ENCODE measurements around the gene FA2H.
A peak's percentile ranks its signal among the peaks of the same experiment; 100 is the strongest.
"Not testable (repeated sequence)": the region's sequence is repeated elsewhere in the genome, so short reads cannot be mapped to it uniquely, and the experiment has no call there.

FA2H gene

GRCh38 chr16:74724820-74725549 lies 49.6 kb downstream of the FA2H start:
- ChIA-PET POLR2A (no interaction called here), CTCF (interaction anchor here (0.6 to 9.0 kb wide), 10 partner anchors 9 to 137 kb away, joined by 3 to 93 read pairs (median 3); partner anchors contain the start of gene MLKL)
- TF ChIP-seq CTCF (IDR thresholded peaks at IDR 0.05; ENCODE audit: insufficient read depth, low read length, missing control alignments) = peak; percentile 34

GRCh38 chr16:74723256-74723655 lies 51.4 kb downstream of the FA2H start:
- POLR2A ChIA-PET = no interaction called here
- no peak overlapping the region for H3K4me3 ChIP-seq (ENCODE audit: low read depth, low read length)
- CTCF ChIA-PET = interaction anchor here (9.0 kb wide), 1 partner anchor 10 kb away, joined by 93 read pairs; no protein-coding TSS in a partner anchor
- no peak for TF ChIP-seq CTCF (IDR thresholded peaks at IDR 0.05; ENCODE audit: insufficient read depth, low read length, missing control alignments)
- DNase-seq (ENCODE audit: low read depth, low spot score) = no peak

More at GRCh38 chr16:74724820-74725549, 49.6 kb downstream of the FA2H start:
- peak; percentile 29 for DNase-seq (ENCODE audit: low read depth, low spot score)
- H3K4me3 ChIP-seq (ENCODE audit: low read depth, low read length) = no peak overlapping the region

- DNase-seq (ENCODE audit: low read depth, low spot score); H3K4me3 ChIP-seq (ENCODE audit: low read depth, low read length); POLR2A ChIA-PET: not testable (repeated sequence)
- CTCF ChIA-PET = interaction anchor here (1.1 to 9.0 kb wide), 2 partner anchors 9 to 143 kb away, joined by 3 to 93 read pairs; no protein-coding TSS in a partner anchor
These were observed 52.5 kb downstream of the FA2H start for GRCh38 chr16:74722156-74722555.

GRCh38 chr16:74721716-74722115 lies 52.9 kb downstream of the FA2H start:
- no peak for DNase-seq (ENCODE audit: low read depth, low spot score)
- no peak for TF ChIP-seq CTCF (IDR thresholded peaks at IDR 0.05; ENCODE audit: insufficient read depth, low read length, missing control alignments)
- H3K4me3 ChIP-seq (ENCODE audit: low read depth, low read length) = no peak overlapping the region
- POLR2A ChIA-PET = no interaction called here
- CTCF ChIA-PET = interaction anchor here (1.1 to 1.7 kb wide), 2 partner anchors 13 to 143 kb away, joined by 3 to 4 read pairs; no protein-coding TSS in a partner anchor

- H3K4me3 ChIP-seq (ENCODE audit: low read depth, low read length) = no peak overlapping the region
- POLR2A ChIA-PET = no interaction called here
- no peak for TF ChIP-seq CTCF (IDR thresholded peaks at IDR 0.05; ENCODE audit: insufficient read depth, low read length, missing control alignments)
- no peak for DNase-seq (ENCODE audit: low read depth, low spot score)
- CTCF ChIA-PET = interaction anchor here (0.7 to 1.7 kb wide), 5 partner anchors 10 to 142 kb away, joined by 3 to 4 read pairs (median 4); no protein-coding TSS in a partner anchor
These were observed 54.0 kb downstream of the FA2H start for GRCh38 chr16:74720579-74720978.

GRCh38 chr16:74718741-74719610 lies 55.6 kb downstream of the FA2H start:
- no peak for TF ChIP-seq CTCF (IDR thresholded peaks at IDR 0.05; ENCODE audit: insufficient read depth, low read length, missing control alignments)
- no peak overlapping the region for H3K4me3 ChIP-seq (ENCODE audit: low read depth, low read length)
- ChIA-PET CTCF (interaction anchor here (0.6 to 1.0 kb wide), 2 partner anchors 9 to 144 kb away, joined by 3 to 4 read pairs; no protein-coding TSS in a partner anchor), POLR2A (no interaction called here)
- DNase-seq (ENCODE audit: low read depth, low spot score) = no peak

Measured in AG04449 (cell line).